Subcutaneous adipose tissue (tissue), 4 donors: Measurements from ENCODE around the gene RBM34. TPM values are rescaled to one million over a fixed set of nuclear protein-coding genes. Genes with fewer than 3 reads are reported as not detected.

Source experiments
- total RNA-seq, 4 donors: library from RNA; depleted of rRNA; stranded (reverse); fragments of >200 nt; gene quantifications; one replicate each; pipeline ENCODE4 v1.1.0, GENCODE V29; 2016
- TF ChIP-seq, protein P1 (sequence below): fragments of 450-650 bp; IDR thresholded peaks from one replicate; pipeline ENCODE4 v1.5.1; 2016; ENCODE audit warnings: low read depth, mild to moderate bottlenecking, control low read depth, antibody characterized with exemption, moderate library complexity

Gene RBM34
- total RNA-seq, 4 donors from 2014 or later = 32.2 to 57.8 (median 51.8) TPM

DNA sequence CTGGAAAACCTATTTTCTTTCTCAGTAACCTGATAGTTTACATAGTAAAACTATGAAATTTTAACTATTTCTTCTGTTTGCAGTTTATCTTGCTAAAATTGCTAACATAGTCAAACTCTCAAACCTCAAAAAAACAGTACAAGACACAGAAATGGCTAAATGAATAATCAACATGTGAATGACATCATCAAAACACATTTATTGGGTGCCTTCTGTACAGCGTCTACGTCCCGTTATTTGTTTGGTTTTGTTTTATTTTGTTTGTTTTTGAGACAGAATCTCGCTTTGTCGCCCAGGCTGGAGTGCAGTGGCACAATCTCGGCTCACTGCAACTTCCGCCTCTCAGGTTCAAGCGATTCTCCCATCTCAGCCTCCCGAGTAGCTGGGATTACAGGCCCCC, 11.2 kb downstream of the RBM34 start:
- TF ChIP-seq, protein P1, sequence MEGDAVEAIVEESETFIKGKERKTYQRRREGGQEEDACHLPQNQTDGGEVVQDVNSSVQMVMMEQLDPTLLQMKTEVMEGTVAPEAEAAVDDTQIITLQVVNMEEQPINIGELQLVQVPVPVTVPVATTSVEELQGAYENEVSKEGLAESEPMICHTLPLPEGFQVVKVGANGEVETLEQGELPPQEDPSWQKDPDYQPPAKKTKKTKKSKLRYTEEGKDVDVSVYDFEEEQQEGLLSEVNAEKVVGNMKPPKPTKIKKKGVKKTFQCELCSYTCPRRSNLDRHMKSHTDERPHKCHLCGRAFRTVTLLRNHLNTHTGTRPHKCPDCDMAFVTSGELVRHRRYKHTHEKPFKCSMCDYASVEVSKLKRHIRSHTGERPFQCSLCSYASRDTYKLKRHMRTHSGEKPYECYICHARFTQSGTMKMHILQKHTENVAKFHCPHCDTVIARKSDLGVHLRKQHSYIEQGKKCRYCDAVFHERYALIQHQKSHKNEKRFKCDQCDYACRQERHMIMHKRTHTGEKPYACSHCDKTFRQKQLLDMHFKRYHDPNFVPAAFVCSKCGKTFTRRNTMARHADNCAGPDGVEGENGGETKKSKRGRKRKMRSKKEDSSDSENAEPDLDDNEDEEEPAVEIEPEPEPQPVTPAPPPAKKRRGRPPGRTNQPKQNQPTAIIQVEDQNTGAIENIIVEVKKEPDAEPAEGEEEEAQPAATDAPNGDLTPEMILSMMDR = no peak

DNA sequence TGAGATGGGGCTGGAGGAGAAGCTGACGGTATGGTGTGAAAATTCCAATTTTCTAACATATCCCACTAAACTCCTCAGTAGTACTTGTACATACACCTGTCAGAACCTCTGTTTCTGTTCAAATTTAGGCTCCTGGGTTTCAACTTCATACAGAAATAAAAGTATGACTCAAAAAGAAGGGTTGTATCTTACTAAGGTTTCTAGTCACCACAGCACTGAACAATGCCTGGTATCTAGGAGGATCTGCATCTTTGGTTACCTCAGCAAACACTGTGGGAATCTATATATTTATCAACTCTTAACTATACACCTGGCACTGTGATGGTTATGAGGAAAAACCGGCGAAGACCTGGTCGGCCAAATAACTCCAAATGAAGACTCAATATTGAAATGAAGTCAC, 13.8 kb downstream of the RBM34 start:
- TF ChIP-seq, protein P1 = no peak

DNA sequence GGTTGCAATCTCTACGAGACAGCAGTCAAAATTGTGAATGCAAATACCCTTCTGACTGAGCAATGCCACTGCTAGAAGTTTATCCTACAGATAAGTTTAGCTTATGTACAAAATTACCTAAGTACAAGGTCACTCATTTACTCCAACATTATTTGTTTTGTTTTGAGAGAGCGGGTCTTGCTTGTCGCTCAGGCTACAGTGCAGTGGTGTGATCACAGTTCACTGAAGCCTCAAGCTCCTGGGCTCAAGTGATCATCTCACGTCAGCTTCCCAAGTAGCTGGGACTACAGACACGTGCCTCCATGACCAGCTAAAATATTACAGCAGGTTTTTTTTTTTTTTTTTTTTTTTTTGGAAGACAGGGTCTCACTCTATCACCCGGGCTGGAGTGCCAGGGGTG, 15.4 kb downstream of the RBM34 start:
- TF ChIP-seq, protein P1 = no peak

DNA sequence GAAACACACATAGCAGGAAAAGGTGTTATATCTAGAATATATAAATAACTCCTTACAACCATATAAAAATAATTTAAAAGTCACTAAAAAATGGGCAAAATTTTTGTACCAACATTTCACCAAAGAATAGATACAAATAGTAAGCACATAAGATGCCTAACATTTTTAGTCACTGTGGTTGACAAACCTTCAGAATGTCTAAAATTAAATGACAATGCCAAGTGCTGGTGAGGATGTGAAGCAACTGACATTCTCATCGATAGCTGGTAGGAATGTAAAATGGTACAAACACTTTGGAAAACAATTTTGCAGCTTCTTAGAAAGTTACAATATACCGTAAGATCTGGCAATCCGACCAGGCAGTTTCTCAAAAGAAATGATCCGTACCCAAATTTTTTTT, 18.1 kb downstream of the RBM34 start:
- TF ChIP-seq, protein P1 = no peak

DNA sequence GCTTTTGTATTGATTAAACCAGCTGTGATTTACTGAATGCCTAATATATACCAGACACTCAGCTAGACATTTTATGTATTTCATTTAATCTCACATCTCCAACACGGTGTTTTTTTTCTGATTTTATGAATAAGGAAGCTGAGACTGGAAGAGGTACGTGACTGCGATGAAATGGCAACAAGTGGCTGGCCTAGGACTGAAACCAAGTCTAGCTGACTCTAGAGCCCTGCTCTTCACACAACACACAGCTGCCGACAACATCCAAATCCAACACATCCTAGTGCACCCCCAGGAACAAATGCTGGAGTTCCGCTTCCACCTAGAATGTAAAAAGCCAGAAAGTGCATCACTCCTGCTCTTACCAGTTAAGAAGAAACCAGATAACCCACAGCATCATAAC, 21.7 kb downstream of the RBM34 start:
- TF ChIP-seq, protein P1 = no peak

DNA sequence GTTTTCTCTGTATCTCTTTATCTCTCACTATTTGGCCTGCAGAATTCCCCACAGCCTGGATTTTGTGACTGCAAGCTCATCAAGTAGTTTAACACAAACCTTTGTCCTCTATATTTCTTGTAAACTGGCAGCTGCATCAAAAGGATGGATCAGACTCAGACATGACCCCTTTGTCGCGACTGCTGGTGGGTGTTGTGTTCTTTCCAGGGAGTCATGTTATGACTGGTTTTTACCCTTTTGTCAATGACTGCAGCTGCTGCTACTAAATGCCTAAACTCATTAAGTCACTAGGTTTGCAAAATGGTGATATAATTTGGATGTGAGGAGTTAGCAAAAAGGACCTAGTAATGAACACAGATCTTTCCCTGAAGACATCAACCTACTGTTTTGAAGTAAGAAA, 22.2 kb downstream of the RBM34 start:
- TF ChIP-seq, protein P1 = no peak

DNA sequence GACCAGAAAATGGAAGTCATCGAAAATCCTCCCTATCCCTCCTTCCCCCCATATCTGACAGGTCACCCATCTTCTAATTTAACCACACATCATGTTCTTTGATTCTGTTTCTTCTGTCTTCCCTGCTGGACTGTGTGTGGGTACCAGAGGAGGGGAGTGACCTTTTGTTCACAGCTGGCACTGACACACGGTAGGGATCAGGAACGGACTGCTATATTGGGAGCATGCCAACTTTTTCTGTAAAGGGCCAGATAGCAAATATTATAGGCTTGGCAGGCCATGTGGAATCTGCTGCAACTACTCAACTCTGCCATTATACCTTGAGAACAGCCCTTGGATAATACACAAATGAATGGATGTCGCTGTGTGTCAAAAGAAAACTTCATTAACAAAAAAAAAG, 24.9 kb downstream of the RBM34 start:
- TF ChIP-seq, protein P1 = no peak
